Hepatocyte (in vitro differentiated cells): ENCODE results near the gene NXNL2.

ENCODE experiments used
- CTCF ChIP-seq: fragments of 200-600 bp; sonication (generic); IDR thresholded peaks from 2 replicates; pipeline ENCODE4 v1.5.1; 2016; ENCODE audit warnings: antibody characterized with exemption, mild to moderate bottlenecking; ENCODE audit not compliant: poor library complexity
- EZH2 ChIP-seq: fragments of 200-600 bp; sonication (generic); IDR thresholded peaks from 2 replicates; pipeline ENCODE4 v1.6.1; 2016; ENCODE audit warnings: antibody characterized with exemption, mild to moderate bottlenecking, borderline replicate concordance
- EZH2phosphoT487 ChIP-seq: fragments of 200-600 bp; sonication (generic); IDR thresholded peaks from one replicate; pipeline ENCODE4 v1.6.1; 2018; ENCODE audit warnings: antibody characterized with exemption, mild to moderate bottlenecking, low read depth, moderate library complexity; ENCODE audit not compliant: unreplicated experiment, severe bottlenecking

- no peak for TF ChIP-seq EZH2phosphoT487
- no peak for TF ChIP-seq CTCF
- TF ChIP-seq EZH2 = no peak
Measured at GRCh38 chr9:88529496-88529895, 5.5 kb upstream of the NXNL2 start.
